Activated naive CD8-positive, alpha-beta T cell (primary cell): ENCODE data around the gene SHROOM1.

Experiments
- H3K27ac Mint-ChIP-seq: one replicate; pipeline ENCODE4 v1.8.0; 2021; ENCODE audit warnings: mixed read lengths
- H3K27me3 Mint-ChIP-seq: one replicate; pipeline ENCODE4 v1.8.0; 2021; ENCODE audit warnings: mixed read lengths
- H3K36me3 Mint-ChIP-seq: one replicate; pipeline ENCODE4 v1.8.0; 2021; ENCODE audit warnings: mixed read lengths
- H3K4me1 Mint-ChIP-seq: one replicate; pipeline ENCODE4 v1.8.0; 2021; ENCODE audit warnings: low read depth, mixed read lengths
- H3K4me3 Mint-ChIP-seq: one replicate; pipeline ENCODE4 v1.8.0; 2021; ENCODE audit warnings: mild to moderate bottlenecking, mixed read lengths
- H3K9me3 Mint-ChIP-seq: one replicate; pipeline ENCODE4 v1.8.0; 2021; ENCODE audit warnings: low read depth, mixed read lengths

SHROOM1 gene

DNA sequence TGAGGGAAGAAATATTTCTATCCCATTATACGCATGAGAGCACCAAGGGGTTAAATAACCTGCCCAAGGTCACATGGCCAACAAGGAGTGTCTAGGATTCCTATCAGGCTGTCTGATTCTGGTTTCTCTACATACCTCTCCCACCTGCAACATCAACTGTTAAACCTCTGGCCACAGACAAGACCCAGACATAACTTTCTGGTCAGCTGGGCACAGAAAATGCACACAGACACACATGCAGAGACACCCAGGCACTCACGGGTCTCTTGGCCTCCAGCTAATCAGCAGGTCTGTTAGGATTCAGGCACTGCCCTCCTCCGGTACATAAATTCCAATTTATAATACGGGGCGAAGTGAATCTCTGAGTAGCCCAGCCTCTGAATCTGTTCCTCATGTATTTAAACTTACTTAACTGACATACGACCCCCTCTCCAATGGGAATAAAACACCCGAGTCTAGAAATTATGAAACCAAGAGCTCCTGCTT is 54.9 kb downstream of the SHROOM1 start:
- Mint-ChIP-seq H3K27ac (no peak overlapping the region), H3K4me1 (peaks cover 17% of the 10 kb centered on the region), H3K36me3 (no peaks in the 10 kb centered on the region), H3K9me3 (no peaks in the 10 kb centered on the region), H3K4me3 (peak overlapping the region; percentile 63), H3K27me3 (peaks cover 9% of the 10 kb centered on the region)

- H3K27ac Mint-ChIP-seq, result no peak overlapping the region
- H3K4me1 Mint-ChIP-seq, result peaks cover 12% of the 10 kb centered on the region
- peaks cover 9% of the 10 kb centered on the region for H3K27me3 Mint-ChIP-seq
- no peaks in the 10 kb centered on the region for H3K36me3 Mint-ChIP-seq
- no peak overlapping the region for H3K4me3 Mint-ChIP-seq
- no peaks in the 10 kb centered on the region for H3K9me3 Mint-ChIP-seq
These were observed 55.6 kb downstream of the SHROOM1 start for GRCh38 chr5:132774896-132775295.

DNA sequence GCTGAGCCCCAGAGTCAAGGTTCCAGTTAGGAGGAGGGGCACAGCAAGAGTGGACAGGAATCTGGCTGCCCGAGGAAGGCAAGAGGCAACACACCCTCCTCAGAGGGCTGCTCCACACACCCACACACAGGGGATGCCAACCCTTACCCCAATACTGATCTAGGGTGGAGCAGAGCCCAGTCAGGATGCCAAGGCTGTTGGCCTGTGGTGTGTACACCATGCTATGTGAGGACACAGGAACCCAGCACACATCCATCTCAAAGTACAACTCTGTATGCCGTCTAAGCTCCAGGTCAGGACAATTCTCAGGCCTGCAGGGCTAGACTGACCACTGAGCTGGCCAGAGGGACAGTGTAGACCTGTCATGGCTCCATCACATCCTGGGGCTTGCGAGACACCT is 56.0 kb downstream of the SHROOM1 start:
- Mint-ChIP-seq H3K36me3 (no peaks in the 10 kb centered on the region), H3K27me3 (peaks cover 8% of the 10 kb centered on the region), H3K4me3 (no peak overlapping the region), H3K27ac (no peak overlapping the region), H3K9me3 (no peaks in the 10 kb centered on the region), H3K4me1 (peaks cover 9% of the 10 kb centered on the region)

- no peak overlapping the region for H3K27ac Mint-ChIP-seq
- no peaks in the 10 kb centered on the region for H3K36me3 Mint-ChIP-seq
- peaks cover 7% of the 10 kb centered on the region for H3K4me1 Mint-ChIP-seq
- peaks cover 6% of the 10 kb centered on the region for H3K27me3 Mint-ChIP-seq
- H3K9me3 Mint-ChIP-seq, result no peaks in the 10 kb centered on the region
- no peak overlapping the region for H3K4me3 Mint-ChIP-seq
These were observed 56.7 kb downstream of the SHROOM1 start for GRCh38 chr5:132773601-132774355.

DNA sequence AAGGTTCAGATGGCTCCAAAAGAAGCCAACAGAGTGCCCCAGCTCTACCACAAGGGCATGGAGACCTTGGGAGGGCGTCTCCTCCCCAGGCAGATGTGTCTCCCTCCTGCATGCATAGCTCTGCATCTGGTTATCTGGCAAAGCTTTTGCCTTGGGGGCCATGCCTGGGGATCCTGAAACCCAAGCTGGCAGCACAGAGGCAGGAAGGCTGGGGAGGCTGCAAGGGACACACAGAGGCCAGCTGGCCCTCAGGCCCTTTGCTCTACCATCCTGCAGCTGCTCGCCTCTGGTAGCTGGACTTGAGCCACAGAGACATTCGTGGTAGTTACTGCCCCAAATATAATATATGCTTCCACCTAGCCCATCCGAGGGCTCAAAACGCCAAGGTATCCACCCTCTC is 57.3 kb downstream of the SHROOM1 start:
- Mint-ChIP-seq H3K27me3 (peaks cover 3% of the 10 kb centered on the region), H3K27ac (no peak overlapping the region), H3K9me3 (no peaks in the 10 kb centered on the region), H3K4me1 (peaks cover 3% of the 10 kb centered on the region), H3K4me3 (no peak overlapping the region), H3K36me3 (no peaks in the 10 kb centered on the region)

DNA sequence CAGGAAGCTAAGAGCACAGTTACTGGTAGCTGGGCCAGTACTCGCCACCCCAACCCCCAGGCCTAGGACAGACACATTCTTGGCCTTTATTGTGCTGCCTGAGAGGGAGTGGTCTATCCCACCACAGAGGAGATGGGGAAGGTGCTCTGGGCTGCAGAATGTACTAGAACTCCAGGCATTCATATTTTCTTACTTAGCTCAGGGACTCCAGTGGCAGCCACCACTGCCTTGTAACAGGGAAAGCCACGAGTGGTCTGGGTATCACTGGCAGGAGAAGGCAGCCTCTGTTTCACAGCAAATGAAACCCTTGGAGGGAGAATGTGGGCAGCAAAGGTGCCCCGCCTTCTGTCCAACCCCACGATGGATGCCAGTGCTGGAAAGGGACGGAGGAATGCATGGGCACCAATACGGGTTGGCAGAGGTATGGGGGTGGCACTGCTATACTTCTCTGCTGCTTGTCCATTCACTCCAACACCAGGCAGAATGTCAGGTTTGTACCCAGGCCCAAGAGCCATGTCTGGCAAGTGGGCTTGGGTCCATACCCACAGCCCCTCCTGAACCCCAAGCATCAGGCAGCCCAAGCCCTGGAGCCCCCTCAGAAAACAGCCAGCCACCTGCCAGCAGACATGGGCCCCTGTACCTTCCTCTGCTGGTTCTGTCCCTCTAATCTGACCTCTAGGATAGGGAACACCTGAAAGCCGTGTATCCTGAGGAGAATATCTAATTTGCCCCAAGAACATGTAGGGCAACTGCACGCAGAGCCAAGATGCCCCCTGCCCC is 58.0 kb downstream of the SHROOM1 start:
- no peaks in the 10 kb centered on the region for H3K4me1 Mint-ChIP-seq
- no peaks in the 10 kb centered on the region for H3K27me3 Mint-ChIP-seq
- no peaks in the 10 kb centered on the region for H3K36me3 Mint-ChIP-seq
- no peak overlapping the region for H3K27ac Mint-ChIP-seq
- no peak overlapping the region for H3K4me3 Mint-ChIP-seq
- H3K9me3 Mint-ChIP-seq, result no peaks in the 10 kb centered on the region
